NCI-H2196 (cell line): ENCODE results near the gene EBF3.

Source experiments
- DNase-seq: peaks from one replicate; lab custom pipeline; 2025; ENCODE audit not compliant: unreplicated experiment; lab: John Stamatoyannopoulos, UW

Gene EBF3

GRCh38 chr10:129945941-129946760, 17.9 kb downstream of the EBF3 start:
- DNase-seq: no peak

GRCh38 chr10:129945526-129945925, 18.5 kb downstream of the EBF3 start:
- DNase-seq: no peak

GRCh38 chr10:129945064-129945463, 19.0 kb downstream of the EBF3 start:
- no peak for DNase-seq

- no peak for DNase-seq
Measured at GRCh38 chr10:129944456-129944855, 19.6 kb downstream of the EBF3 start.

- DNase-seq: no peak
Measured at GRCh38 chr10:129942936-129943715, 20.9 kb downstream of the EBF3 start.

GRCh38 chr10:129942391-129942790, 21.7 kb downstream of the EBF3 start:
- DNase-seq: no peak

GRCh38 chr10:129942019-129942277, 22.1 kb downstream of the EBF3 start:
- DNase-seq: no peak

GRCh38 chr10:129941199-129942018, 22.7 kb downstream of the EBF3 start:
- DNase-seq: no peak

GRCh38 chr10:129940617-129941198, 23.4 kb downstream of the EBF3 start:
- DNase-seq: no peak

GRCh38 chr10:129939416-129940275, 24.4 kb downstream of the EBF3 start:
- no peak for DNase-seq

- DNase-seq: no peak
Measured at GRCh38 chr10:129938460-129938859, 25.6 kb downstream of the EBF3 start.

- no peak for DNase-seq
Measured at GRCh38 chr10:129937351-129937751, 26.7 kb downstream of the EBF3 start.

- no peak for DNase-seq
Measured at GRCh38 chr10:129936923-129937300, 27.2 kb downstream of the EBF3 start.

- DNase-seq: no peak
Measured at GRCh38 chr10:129936266-129936922, 27.7 kb downstream of the EBF3 start.

- no peak for DNase-seq
Measured at GRCh38 chr10:129935867-129936152, 28.3 kb downstream of the EBF3 start.

- no peak for DNase-seq
Measured at GRCh38 chr10:129935102-129935866, 28.8 kb downstream of the EBF3 start.

GRCh38 chr10:129934196-129934925, 29.7 kb downstream of the EBF3 start:
- DNase-seq: no peak

- DNase-seq: no peak
Measured at GRCh38 chr10:129933456-129934092, 30.5 kb downstream of the EBF3 start.
